ACHN (cell line): ENCODE results near the gene CTNNA3.
"Not testable (repeated sequence)": the region's sequence is repeated elsewhere in the genome, so short reads cannot be mapped to it uniquely, and the experiment has no call there.

Experiments used
- DNase-seq: peaks from one replicate; pipeline ENCODE4 v3.0.0-alpha.2; 2015
- in situ Hi-C: cut with HindIII; loops from 2 replicates; pipeline ENCODE4 v1.10.0; 2017; ENCODE audit warnings: low sequenced_read_pairs, low pct_ligation_motif_present, low pct_unique_long_range_greater_than_20kb

Gene CTNNA3

GRCh38 chr10:67230680-67231500, 465.1 kb downstream of the CTNNA3 start:
- not testable (repeated sequence) for DNase-seq

GRCh38 chr10:67225226-67225625, 470.8 kb downstream of the CTNNA3 start:
- DNase-seq, result no peak
- in situ Hi-C loops, result no loop called here

More at GRCh38 chr10:67230680-67231500, 465.1 kb downstream of the CTNNA3 start:
- in situ Hi-C loops, result not testable (repeated sequence)

DNA sequence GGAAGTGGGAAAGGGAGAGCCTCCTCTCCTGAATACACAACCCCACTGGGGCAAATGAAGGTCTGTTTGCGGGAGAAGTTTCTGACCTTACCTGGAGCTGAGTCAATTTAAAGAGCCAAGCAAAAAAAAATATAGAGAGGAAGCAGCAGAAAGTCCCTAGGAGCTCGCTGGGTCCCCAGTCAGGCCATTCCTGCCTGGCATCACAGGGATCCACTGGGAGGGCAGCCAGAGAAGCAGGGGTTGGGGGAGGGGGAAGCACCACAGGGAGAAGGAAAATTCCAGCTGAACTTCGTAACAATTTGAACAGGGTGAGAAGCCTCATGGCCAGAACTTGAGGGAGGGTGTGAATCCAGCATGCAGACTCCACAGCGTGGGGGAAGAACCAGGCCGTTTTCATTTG, 471.4 kb downstream of the CTNNA3 start:
- in situ Hi-C loops, result no loop called here
- no peak for DNase-seq

DNA sequence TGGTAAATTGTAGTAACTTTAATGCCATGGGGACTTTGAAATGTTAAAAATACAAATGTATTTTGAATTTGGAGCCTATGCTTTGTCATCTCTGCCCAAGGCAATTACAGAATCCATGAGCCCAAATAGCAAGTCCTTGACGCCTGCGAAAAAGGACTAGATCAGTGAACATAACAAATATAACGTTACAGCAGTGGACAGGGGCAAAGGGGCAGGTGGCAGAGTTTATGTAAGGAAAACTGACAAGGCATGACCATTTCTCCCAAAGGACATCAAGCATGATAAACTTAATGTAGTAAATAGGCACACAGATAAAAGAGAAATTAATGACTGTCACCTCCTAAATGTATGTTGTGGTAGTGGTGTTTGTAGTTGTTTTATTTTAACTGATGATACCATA, 473.1 kb downstream of the CTNNA3 start:
- DNase-seq, result no peak
- in situ Hi-C loops, result no loop called here

- in situ Hi-C loops, result no loop called here
- no peak for DNase-seq
These were observed 474.0 kb downstream of the CTNNA3 start for GRCh38 chr10:67221939-67222494.

DNA sequence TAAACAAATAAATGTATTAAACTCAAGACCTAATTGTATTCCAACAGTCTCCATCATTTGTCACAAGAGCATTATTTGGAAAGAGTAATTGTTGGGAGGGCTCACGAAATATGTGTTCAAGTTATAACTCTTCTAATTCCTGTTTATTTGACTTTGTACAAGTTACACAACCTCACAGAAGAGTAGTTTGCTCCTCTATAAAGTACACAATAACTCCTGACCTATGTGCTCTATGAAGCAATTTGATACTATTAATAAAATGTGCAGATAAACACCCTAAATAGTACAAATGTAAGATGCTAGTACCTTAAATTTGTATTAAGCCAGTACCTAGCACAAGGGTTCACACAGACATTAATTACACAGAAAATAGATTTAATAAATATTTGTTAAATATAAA, 484.3 kb downstream of the CTNNA3 start:
- DNase-seq, result no peak
- in situ Hi-C loops, result no loop called here

GRCh38 chr10:67207923-67208322, 488.1 kb downstream of the CTNNA3 start:
- in situ Hi-C loops, DNase-seq: not testable (repeated sequence)

GRCh38 chr10:67200913-67201564, 495.0 kb downstream of the CTNNA3 start:
- no peak for DNase-seq
- in situ Hi-C loops, result no loop called here

GRCh38 chr10:67175354-67175753, 520.6 kb downstream of the CTNNA3 start:
- in situ Hi-C loops, result no loop called here
- DNase-seq, result no peak

DNA sequence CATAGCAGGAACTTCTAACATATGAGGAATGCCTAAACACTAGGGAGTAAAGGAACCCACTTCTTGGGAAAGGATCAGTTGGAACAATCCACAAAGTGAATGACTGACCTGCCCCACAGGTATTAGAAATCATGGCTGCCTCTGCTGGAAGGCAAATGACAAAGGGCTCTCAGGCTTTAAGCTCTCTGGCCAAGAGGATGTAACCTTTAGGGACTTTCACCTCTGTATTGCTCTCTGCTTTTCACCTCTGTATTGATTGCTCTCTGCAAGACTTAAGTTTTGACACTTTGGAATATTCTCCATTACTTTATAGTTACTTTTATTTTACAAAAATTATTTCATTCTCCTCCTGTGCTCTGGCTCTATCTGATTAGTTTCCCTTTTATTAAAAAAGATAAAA, 522.2 kb downstream of the CTNNA3 start:
- DNase-seq, result no peak
- in situ Hi-C loops, result no loop called here

DNA sequence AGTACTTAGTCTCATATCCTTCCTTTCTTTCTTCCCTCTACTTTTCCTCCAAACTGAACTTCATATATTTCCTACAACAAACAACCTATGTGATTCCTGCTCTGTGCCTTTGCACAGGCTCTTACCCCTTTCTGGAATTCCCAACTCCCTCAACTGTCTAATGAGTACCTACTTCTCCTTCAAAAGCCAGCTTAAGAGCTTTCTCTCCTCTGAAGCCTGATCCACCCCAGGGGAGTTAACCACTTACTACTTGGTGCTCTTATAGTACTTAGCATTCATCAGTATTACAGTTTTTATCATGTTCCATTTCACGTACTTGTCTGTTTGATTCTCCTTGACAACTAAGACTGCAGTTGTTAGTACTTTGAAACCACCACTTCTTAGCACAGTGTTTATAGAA, 524.0 kb downstream of the CTNNA3 start:
- in situ Hi-C loops, result no loop called here
- DNase-seq, result no peak

DNA sequence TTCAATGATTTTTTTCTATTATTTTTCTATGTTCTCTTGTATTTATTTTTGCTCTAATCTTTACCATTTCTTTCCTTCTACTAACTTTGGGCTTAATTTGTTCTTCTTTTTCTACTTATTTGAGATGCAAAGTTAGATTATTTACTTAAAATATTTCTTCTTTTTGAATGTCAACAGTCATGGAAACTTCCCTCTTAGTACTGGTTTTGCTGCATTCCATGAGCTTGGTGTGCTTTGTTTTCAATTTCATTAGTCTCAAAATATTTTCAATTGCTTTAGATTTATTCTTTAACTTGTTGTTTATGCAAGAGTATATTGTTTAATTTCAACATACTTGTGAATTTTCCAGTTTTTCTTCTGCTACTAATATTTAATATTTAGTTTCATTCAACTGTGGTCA, 539.8 kb downstream of the CTNNA3 start:
- in situ Hi-C loops, result no loop called here
- DNase-seq, result no peak

DNA sequence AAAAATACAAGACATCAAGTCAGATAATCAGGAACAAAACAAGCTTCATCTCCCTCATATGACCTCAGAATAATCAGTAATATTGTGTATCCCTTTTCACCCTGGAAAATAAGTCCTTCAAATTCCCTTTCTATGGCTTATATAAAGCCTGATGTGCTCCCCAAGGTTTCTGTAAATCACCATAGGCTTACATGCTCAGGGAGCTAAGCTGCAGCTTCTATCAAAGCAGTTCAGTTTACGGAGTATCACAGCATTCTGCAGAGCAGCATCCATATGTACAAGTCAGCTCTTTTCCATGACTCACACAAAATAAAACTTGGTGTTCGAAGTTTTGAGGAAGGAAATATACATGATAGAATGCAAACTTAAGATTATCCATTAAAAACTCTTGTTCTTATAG, 544.5 kb downstream of the CTNNA3 start:
- in situ Hi-C loops, result no loop called here
- no peak for DNase-seq

DNA sequence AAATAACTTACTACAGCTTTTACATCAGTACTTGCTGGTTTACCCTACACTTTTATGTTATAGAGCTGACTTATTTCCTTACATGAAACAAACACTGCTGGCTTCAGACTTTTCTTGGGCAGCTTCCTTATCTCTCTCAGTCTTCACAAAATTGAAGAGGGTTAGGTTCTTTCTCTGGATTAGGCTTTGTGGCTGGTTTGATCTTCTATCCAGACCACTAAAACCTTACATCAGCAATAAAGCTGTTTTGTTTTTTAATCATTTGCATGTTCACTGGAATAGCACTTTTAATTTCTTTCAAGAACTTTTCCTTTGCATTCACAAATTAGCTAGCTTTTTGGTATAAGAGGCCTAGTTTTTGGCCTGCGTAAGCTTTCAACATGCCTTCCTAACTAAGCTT, 551.5 kb downstream of the CTNNA3 start:
- in situ Hi-C loops, result no loop called here
- no peak for DNase-seq

DNA sequence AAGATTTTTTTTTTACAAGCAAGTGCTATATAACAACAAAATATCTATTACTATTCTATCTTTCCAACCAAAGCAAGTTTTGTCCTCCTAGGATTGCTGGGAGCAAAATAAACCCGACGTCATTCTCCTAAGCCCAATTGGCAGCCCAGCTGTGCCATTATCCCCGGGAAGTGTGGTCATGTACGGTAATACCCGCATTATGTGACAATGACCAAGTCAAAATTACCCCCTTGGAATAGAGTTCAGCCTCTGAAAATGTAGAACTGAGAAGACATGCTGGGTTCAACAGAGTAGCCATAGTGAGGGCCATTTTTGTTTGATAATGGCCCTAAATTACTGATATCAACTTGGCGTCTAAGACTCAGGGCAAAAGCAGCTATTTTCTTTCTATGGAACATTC, 554.7 kb downstream of the CTNNA3 start:
- in situ Hi-C loops, result no loop called here
- no peak for DNase-seq

GRCh38 chr10:67140641-67141040, 555.4 kb downstream of the CTNNA3 start:
- no peak for DNase-seq
- in situ Hi-C loops, result no loop called here

- no peak for DNase-seq
- in situ Hi-C loops, result no loop called here
These were observed 568.6 kb downstream of the CTNNA3 start for GRCh38 chr10:67127441-67127840.

DNA sequence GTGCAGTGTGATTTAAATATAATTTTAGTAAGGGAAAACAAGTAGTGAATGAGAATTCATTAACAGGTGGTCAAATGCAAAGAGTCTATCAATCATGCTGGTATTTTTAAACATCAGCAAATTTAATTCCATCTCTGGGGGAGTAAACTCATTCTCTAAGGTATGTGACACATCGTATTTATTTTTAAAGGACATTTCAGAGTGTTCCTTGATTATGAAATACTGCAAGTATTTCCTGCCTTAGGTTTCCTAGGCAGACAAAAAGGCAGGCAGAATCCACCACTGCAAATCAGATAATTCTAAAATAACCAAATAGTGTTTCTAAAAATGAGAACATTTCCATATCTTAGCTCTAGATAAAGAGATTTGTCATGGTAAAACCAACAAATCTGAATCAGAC, 576.3 kb downstream of the CTNNA3 start:
- DNase-seq, result no peak
- in situ Hi-C loops, result no loop called here

- in situ Hi-C loops, result no loop called here
- no peak for DNase-seq
These were observed 580.0 kb downstream of the CTNNA3 start for GRCh38 chr10:67115972-67116371.

- in situ Hi-C loops, result no loop called here
- no peak for DNase-seq
These were observed 581.0 kb downstream of the CTNNA3 start for GRCh38 chr10:67114945-67115344.
